Activated CD4-positive, alpha-beta T cell treated with anti-CD3 and anti-CD28 coated beads, Interleukin-2, amount 10 ng/mL, durations not matched to agents 7 days and 5 days (primary cell): ENCODE measurements around the gene PCDHA9. TPM values are rescaled to one million over a fixed set of nuclear protein-coding genes. Genes with fewer than 3 reads are reported as not detected.
"Not testable (repeated sequence)": the region's sequence is repeated elsewhere in the genome, so short reads cannot be mapped to it uniquely, and the experiment has no call there.

Experiments used
- CTCF ChIA-PET: fragments of 350-600 bp; sonication (Branson Sonifier 250); formaldehyde crosslinking; loops from one replicate; lab custom pipeline; 2021; ENCODE audit warnings: antibody characterized with exemption; lab: Charles Lee
- POLR2A ChIA-PET: fragments of 350-600 bp; sonication (Branson Sonifier 250); formaldehyde crosslinking; loops from one replicate; lab custom pipeline; 2021; ENCODE audit warnings: antibody characterized with exemption; lab: Charles Lee
- DNase-seq: peaks from one replicate; pipeline ENCODE4 v3.0.0-alpha.2; 2020
- H3K27ac Mint-ChIP-seq: one replicate; pipeline ENCODE4 v1.8.0; 2021; ENCODE audit warnings: mild to moderate bottlenecking, moderate library complexity, mixed read lengths
- H3K27me3 Mint-ChIP-seq: one replicate; pipeline ENCODE4 v1.8.0; 2021; ENCODE audit warnings: mixed read lengths
- H3K36me3 Mint-ChIP-seq: one replicate; pipeline ENCODE4 v1.8.0; 2021; ENCODE audit warnings: low read depth, mixed read lengths
- H3K4me1 Mint-ChIP-seq: one replicate; pipeline ENCODE4 v1.8.0; 2021; ENCODE audit warnings: mixed read lengths
- H3K4me3 Mint-ChIP-seq: one replicate; pipeline ENCODE4 v1.8.0; 2021; ENCODE audit warnings: mild to moderate bottlenecking, moderate library complexity, mixed read lengths
- H3K9me3 Mint-ChIP-seq: one replicate; pipeline ENCODE4 v1.8.0; 2021; ENCODE audit warnings: mixed read lengths
- total RNA-seq, 2 experiments: library from RNA; stranded (reverse); gene quantifications; one replicate each; pipeline ENCODE4 v1.2.3, GENCODE V29; 2021

Gene PCDHA9
- total RNA-seq, 2 experiments from 2014 or later, result not detected

DNA sequence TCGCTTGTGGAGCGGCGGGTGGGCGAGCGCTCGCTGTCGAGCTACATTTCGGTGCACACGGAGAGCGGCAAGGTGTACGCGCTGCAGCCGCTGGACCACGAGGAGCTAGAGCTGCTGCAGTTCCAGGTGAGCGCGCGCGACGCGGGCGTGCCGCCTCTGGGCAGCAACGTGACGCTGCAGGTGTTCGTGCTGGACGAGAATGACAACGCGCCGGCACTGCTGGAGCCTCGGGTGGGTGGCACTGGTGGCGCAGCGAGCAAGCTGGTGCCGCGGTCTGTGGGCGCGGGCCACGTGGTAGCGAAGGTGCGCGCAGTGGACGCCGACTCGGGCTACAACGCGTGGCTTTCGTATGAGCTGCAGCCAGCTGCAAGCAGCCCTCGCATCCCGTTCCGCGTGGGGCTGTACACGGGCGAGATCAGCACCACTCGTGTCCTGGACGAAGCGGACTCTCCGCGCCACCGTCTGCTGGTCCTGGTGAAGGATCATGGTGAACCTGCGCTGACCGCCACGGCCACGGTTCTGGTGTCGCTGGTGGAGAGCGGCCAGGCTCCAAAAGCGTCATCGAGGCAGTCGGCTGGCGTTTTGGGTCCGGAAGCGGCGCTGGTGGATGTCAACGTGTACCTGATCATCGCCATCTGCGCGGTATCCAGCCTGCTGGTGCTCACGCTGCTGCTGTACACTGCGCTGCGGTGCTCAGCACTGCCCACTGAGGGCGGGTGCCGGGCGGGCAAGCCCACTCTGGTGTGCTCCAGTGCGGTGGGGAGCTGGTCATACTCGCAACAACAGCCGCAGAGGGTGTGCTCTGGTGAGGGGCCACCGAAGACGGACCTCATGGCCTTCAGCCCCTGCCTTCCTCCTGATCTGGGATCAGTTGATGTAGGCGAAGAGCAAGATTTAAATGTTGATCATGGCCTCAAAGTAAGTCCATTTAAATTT is 5.1 kb upstream of the PCDHA9 start:
- H3K36me3 Mint-ChIP-seq, result no peaks in the 10 kb centered on the region
- H3K27me3 Mint-ChIP-seq, result peaks cover 2% of the 10 kb centered on the region
- ChIA-PET CTCF (no interaction called here), POLR2A (no interaction called here)
- no peak overlapping the region for H3K27ac Mint-ChIP-seq
- H3K4me1 Mint-ChIP-seq, result no peaks in the 10 kb centered on the region
- peaks cover 28% of the 10 kb centered on the region for H3K9me3 Mint-ChIP-seq
- no peak for DNase-seq
- no peak overlapping the region for H3K4me3 Mint-ChIP-seq

DNA sequence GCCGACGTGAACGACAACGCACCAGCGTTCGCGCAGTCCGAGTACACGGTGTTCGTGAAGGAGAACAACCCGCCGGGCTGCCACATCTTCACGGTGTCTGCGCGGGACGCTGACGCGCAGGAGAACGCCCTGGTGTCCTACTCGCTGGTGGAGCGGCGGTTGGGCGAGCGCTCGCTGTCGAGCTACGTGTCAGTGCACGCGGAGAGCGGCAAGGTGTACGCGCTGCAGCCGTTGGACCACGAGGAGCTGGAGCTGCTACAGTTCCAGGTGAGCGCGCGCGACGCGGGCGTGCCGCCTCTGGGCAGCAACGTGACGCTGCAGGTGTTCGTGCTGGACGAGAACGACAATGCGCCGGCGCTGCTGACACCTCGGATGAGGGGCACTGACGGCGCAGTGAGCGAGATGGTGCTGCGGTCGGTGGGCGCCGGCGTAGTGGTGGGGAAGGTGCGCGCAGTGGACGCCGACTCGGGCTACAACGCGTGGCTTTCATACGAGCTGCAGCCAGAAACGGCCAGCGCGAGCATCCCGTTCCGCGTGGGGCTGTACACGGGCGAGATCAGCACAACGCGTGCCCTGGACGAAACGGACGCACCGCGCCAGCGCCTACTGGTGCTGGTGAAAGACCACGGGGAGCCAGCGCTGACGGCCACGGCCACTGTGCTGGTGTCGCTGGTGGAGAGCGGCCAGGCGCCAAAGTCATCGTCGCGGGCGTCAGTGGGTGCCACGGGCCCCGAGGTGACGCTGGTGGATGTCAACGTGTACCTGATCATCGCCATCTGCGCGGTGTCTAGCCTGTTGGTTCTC is 1.9 kb downstream of the PCDHA9 start:
- peaks cover 14% of the 10 kb centered on the region for H3K9me3 Mint-ChIP-seq
- H3K27ac Mint-ChIP-seq, H3K4me1 Mint-ChIP-seq, POLR2A ChIA-PET, H3K36me3 Mint-ChIP-seq, H3K4me3 Mint-ChIP-seq, CTCF ChIA-PET, DNase-seq, H3K27me3 Mint-ChIP-seq: not testable (repeated sequence)

DNA sequence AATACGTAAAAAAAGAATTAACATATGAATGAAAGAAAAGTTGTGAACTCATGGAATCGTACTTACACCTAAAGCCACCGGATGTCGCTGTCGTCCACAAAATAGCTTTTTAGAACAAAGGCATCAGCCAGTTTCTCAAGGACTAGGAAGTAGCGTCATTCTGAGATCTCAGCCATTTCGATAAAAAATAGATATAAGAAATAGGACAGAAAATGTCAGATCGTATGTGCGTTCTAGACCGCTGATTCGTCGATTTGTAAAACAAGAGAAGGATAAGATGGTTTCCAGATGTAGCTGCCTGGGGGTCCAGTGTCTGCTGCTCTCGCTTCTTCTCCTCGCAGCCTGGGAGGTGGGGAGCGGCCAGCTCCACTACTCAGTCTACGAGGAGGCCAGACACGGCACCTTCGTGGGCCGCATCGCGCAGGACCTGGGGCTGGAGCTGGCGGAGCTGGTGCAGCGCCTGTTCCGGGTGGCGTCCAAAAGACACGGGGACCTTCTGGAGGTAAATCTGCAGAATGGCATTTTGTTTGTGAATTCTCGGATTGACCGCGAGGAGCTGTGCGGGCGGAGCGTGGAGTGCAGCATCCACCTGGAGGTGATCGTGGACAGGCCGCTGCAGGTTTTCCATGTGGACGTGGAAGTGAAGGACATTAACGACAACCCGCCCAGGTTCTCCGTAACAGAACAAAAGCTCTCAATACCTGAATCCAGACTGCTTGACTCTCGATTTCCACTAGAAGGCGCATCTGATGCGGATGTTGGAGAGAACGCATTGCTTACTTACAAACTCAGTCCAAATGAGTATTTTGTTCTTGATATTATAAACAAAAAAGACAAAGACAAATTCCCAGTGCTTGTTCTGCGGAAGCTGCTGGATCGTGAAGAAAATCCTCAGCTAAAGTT is 7.8 kb downstream of the PCDHA9 start, which contains the start of gene PCDHA10:
Gene PCDHA10 (plus strand): TSS at position 126 of the 903 bp plus-strand sequence. CDS start 152 bp downstream, at position 278.
- Mint-ChIP-seq H3K27ac (peak within 1 kb of the TSS; percentile 6), H3K9me3 (peaks cover 21% of the 10 kb centered on the region), H3K4me1 (no peaks in the 10 kb centered on the region), H3K36me3 (peaks cover 3% of the 10 kb centered on the region), H3K27me3 (no peaks in the 10 kb centered on the region), H3K4me3 (no peak within 1 kb of the TSS)
- CTCF ChIA-PET, result no interaction called here
- POLR2A ChIA-PET, result no interaction called here
- DNase-seq, result no peak

DNA sequence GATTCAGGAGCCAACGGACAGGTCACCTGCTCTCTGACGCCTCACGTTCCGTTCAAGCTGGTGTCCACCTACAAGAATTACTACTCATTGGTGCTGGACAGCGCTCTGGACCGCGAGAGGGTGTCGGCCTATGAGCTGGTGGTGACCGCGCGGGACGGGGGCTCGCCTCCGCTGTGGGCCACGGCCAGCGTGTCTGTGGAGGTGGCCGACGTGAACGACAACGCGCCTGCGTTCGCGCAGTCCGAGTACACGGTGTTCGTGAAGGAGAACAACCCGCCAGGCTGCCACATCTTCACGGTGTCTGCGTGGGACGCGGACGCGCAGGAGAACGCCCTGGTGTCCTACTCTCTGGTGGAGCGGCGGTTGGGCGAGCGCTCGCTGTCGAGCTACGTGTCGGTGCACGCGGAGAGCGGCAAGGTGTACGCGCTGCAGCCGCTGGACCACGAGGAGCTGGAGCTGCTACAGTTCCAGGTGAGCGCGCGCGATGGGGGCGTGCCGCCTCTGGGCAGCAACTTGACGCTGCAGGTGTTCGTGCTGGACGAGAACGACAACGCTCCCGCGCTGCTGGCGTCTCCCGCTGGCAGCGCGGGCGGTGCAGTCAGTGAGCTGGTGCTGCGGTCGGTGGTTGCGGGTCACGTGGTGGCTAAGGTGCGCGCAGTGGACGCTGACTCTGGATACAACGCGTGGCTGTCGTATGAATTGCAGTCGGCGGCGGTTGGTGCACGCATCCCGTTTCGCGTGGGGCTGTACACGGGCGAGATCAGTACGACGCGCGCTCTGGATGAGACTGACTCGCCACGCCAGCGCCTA is 9.2 kb downstream of the PCDHA9 start:
- Mint-ChIP-seq H3K27ac (no peak overlapping the region), H3K4me1 (no peaks in the 10 kb centered on the region), H3K27me3 (no peaks in the 10 kb centered on the region), H3K9me3 (peaks cover 27% of the 10 kb centered on the region), H3K36me3 (peaks cover 3% of the 10 kb centered on the region), H3K4me3 (no peak overlapping the region)
- POLR2A ChIA-PET, result no interaction called here
- no peak for DNase-seq
- CTCF ChIA-PET, result no interaction called here

DNA sequence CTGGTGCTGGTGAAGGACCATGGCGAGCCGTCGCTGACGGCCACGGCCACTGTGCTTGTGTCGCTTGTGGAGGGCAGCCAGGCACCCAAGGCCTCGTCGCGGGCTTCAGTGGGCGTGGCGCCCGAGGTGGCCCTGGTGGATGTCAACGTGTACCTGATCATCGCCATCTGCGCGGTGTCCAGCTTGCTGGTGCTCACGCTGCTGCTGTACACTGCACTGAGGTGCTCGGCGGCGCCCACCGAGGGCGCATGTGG is 9.7 kb downstream of the PCDHA9 start:
- H3K9me3 Mint-ChIP-seq, result peaks cover 24% of the 10 kb centered on the region
- H3K36me3 Mint-ChIP-seq, result peaks cover 3% of the 10 kb centered on the region
- no peak overlapping the region for H3K27ac Mint-ChIP-seq
- H3K4me3 Mint-ChIP-seq, result no peak overlapping the region
- no peaks in the 10 kb centered on the region for H3K4me1 Mint-ChIP-seq
- ChIA-PET CTCF (no interaction called here), POLR2A (no interaction called here)
- no peaks in the 10 kb centered on the region for H3K27me3 Mint-ChIP-seq
- no peak for DNase-seq

DNA sequence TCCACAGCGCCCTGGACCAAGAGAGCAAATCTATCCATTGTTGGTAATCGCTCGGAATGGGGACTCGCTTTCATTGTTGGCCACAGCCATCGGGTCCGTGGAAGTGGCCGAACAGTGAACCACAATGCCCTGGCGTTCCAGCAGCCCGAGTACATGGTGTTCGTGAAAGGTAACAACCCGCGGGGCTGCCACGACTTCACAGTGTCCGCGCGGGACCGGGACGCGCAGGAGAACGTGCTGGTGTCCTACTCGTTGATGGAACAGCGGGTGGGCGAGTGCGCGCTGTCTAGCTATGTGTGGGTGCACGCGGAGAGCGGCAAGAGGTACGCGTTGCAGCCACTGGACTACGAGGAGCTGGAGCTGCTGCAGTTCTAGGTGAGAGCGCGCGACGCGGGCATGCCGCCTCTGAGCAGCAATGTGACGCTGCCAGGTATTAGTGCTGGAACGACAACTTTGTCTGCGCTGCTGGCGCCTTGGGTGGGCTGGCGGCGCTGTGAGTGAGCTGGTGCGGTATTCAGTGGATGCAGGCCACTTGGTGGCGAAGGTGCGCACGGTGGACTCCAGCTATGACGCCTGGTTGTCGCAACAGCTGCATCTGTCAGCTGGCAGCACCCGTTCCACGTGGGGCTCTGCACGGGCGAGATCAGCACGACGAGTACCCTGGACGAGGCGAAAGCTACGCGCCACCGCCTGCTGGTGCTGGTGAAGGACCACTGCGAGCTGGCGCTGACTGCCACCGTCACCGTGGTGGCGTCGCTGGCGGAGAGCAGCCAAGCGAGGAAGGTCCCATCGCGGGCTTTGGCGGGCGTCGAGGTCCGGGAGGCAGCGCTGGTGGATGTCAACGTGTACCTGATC is 14.5 kb downstream of the PCDHA9 start:
- DNase-seq, result no peak
- peaks cover 16% of the 10 kb centered on the region for H3K9me3 Mint-ChIP-seq
- H3K4me3 Mint-ChIP-seq, result no peak overlapping the region
- POLR2A ChIA-PET, result no interaction called here
- CTCF ChIA-PET, result no interaction called here
- H3K27ac Mint-ChIP-seq, result no peak overlapping the region
- H3K27me3 Mint-ChIP-seq, result no peaks in the 10 kb centered on the region
- no peaks in the 10 kb centered on the region for H3K36me3 Mint-ChIP-seq
- no peaks in the 10 kb centered on the region for H3K4me1 Mint-ChIP-seq

DNA sequence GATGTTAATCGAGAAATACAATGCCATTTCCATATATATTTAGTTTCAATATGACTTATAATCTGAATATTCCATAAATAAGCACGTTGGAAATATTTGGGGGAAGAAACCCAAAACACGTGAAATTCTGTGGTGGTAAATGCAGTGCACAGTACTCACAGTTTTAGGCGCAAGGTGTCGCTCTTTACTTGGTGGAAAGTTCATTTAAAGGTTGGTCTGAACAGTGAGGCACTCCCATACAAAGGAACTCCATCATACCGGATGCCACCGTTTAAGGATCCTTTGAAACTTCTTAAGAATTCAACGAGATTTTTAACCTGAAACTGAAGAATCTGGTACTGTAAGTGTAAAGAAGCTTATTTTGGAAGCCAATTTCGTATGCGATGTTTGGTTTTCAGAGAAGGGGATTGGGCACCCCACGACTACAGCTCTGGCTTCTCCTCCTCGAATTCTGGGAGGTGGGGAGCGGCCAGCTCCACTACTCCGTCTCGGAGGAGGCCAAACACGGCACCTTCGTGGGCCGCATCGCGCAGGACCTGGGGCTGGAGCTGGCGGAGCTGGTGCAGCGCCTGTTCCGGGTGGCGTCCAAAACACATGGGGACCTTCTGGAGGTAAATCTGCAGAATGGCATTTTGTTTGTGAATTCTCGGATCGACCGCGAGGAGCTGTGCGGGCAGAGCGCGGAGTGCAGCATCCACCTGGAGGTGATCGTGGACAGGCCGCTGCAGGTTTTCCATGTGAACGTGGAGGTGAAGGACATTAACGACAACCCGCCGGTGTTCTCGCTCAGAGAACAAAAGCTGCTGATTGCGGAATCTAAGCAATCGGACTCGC is 20.8 kb downstream of the PCDHA9 start, which contains the start of gene PCDHA11:
Gene PCDHA11 (plus strand): TSS at position 237 of the 834 bp plus-strand sequence. CDS start 147 bp downstream, at position 384.
- CTCF ChIA-PET, result no interaction called here
- peak within 1 kb of the TSS; percentile 31 for H3K27ac Mint-ChIP-seq

DNA sequence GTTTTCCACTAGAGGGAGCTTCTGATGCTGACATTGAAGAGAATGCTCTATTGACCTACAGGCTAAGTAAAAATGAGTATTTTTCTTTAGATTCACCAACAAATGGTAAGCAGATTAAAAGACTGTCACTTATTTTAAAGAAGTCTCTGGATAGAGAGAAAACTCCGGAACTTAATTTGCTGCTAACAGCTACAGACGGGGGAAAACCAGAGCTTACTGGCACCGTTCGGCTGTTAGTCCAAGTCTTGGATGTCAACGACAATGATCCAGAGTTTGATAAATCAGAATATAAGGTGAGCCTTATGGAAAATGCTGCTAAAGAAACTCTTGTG is 21.3 kb downstream of the PCDHA9 start:
- H3K27ac Mint-ChIP-seq, result peak overlapping the region; percentile 31
- H3K36me3 Mint-ChIP-seq, result peaks cover 2% of the 10 kb centered on the region
- CTCF ChIA-PET, result no interaction called here

More for the DNA sequence above, 20.8 kb downstream of the PCDHA9 start, which contains the start of gene PCDHA11:
- DNase-seq, result no peak
- H3K4me1 Mint-ChIP-seq, result no peaks in the 10 kb centered on the region
- H3K27me3 Mint-ChIP-seq, result no peaks in the 10 kb centered on the region
- POLR2A ChIA-PET, result no interaction called here
- H3K9me3 Mint-ChIP-seq, result peaks cover 16% of the 10 kb centered on the region
- no peak within 1 kb of the TSS for H3K4me3 Mint-ChIP-seq
- H3K36me3 Mint-ChIP-seq, result peaks cover 2% of the 10 kb centered on the region

DNA sequence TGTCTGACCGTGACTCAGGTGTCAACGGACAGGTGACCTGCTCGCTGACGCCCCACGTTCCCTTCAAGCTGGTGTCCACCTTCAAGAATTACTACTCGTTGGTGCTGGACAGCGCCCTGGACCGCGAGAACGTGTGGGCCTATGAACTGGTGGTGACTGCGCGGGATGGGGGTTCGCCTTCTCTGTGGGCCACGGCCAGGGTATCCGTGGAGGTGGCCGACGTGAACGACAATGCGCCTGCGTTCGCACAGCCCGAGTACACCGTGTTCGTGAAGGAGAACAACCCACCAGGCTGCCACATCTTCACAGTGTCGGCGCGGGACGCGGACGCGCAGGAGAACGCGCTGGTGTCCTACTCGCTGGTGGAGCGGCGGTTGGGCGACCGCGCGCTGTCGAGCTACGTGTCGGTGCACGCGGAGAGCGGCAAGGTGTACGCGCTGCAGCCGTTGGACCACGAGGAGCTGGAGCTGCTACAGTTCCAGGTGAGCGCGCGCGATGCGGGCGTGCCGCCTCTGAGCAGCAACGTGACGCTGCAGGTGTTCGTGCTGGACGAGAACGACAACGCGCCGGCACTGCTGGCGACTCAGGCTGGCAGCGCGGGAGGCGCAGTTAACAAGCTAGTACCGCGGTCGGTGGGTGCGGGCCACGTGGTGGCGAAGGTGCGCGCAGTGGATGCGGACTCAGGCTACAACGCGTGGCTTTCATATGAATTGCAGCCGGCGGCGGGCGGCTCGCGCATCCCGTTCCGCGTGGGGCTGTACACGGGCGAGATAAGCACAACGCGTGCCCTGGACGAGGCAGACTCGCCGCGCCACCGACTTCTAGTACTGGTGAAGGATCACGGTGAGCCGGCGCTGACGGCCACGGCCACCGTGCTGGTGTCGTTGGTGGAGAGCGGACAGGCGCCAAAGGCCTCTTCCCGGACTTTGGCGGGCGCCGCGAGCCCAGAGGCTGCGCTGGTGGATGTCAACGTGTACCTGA is 22.3 kb downstream of the PCDHA9 start:
- no peak for DNase-seq
- Mint-ChIP-seq H3K27me3 (peaks cover 2% of the 10 kb centered on the region), H3K4me3 (no peak overlapping the region), H3K36me3 (peaks cover 2% of the 10 kb centered on the region), H3K27ac (no peak overlapping the region), H3K4me1 (no peaks in the 10 kb centered on the region), H3K9me3 (peaks cover 21% of the 10 kb centered on the region)
- CTCF ChIA-PET, result no interaction called here
- POLR2A ChIA-PET, result no interaction called here

More for the DNA sequence above, 21.3 kb downstream of the PCDHA9 start:
- POLR2A ChIA-PET, result no interaction called here
- DNase-seq, result no peak
- H3K4me3 Mint-ChIP-seq, result no peak overlapping the region
- no peaks in the 10 kb centered on the region for H3K27me3 Mint-ChIP-seq
- H3K4me1 Mint-ChIP-seq, result no peaks in the 10 kb centered on the region
- H3K9me3 Mint-ChIP-seq, result peaks cover 18% of the 10 kb centered on the region
